HG02970 (cell line): ENCODE results near the gene TM7SF3.
A peak's percentile ranks its signal among the peaks of the same experiment; 100 is the strongest.
"Not testable (repeated sequence)": the region's sequence is repeated elsewhere in the genome, so short reads cannot be mapped to it uniquely, and the experiment has no call there.

ENCODE experiments used
- ATAC-seq: cut with Tn5 transposase; IDR thresholded peaks from one replicate; pipeline ENCODE4 v1.9.1; 2021; ENCODE audit warnings: mild to moderate bottlenecking, moderate library complexity, moderate number of reproducible peaks; ENCODE audit not compliant: unreplicated experiment, low FRiP score

The TM7SF3 gene

GRCh38 chr12:26987634-26988424 lies 26.4 kb downstream of the TM7SF3 start:
- ATAC-seq, result no peak

GRCh38 chr12:26982866-26983265 lies 31.3 kb downstream of the TM7SF3 start:
- no peak for ATAC-seq

DNA sequence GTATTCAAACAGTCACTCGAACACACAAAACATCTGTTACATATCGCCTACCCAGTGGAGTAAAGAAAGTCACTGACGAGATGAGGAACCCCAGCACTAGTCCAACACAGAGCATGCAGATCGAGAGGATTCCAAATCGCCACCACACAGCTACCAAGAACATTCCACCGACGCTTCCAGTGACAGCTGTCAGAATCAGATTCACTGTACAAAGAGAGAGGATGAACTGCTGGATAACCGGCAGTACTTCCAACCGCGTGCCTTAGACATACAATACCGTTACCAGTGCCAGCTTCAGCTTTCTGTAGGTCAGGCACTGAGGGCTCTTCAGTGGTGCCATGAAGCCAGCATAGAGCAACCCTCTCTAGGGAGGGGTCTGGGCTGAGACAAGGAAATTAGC lies 34.5 kb downstream of the TM7SF3 start:
- ATAC-seq, result no peak

- ATAC-seq, result no peak
These were observed 35.4 kb downstream of the TM7SF3 start for GRCh38 chr12:26978801-26979200.

DNA sequence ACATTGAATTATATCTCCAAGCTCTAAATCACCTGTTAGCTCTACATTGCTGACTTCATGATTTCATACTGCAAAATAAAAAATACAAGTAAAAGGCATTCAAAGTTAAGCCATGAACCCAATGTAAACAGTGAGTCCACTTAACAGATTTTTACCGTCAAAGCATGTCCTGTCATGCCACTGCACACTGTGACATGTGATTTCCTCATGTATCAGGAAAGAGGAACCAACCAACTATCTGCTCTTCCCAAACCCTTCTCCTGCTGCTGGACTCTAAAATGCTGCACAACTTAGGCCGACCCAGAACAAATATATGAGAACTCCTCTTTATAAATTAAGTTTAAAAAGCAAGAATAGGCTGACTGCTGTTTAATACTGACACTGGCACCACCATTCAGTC lies 37.5 kb downstream of the TM7SF3 start:
- ATAC-seq, result no peak

GRCh38 chr12:26971963-26972362 lies 42.2 kb downstream of the TM7SF3 start:
- ATAC-seq, result no peak

- ATAC-seq, result no peak
These were observed 44.0 kb downstream of the TM7SF3 start for GRCh38 chr12:26970136-26970535.

- no peak for ATAC-seq
These were observed 47.3 kb downstream of the TM7SF3 start for GRCh38 chr12:26966842-26967241.

DNA sequence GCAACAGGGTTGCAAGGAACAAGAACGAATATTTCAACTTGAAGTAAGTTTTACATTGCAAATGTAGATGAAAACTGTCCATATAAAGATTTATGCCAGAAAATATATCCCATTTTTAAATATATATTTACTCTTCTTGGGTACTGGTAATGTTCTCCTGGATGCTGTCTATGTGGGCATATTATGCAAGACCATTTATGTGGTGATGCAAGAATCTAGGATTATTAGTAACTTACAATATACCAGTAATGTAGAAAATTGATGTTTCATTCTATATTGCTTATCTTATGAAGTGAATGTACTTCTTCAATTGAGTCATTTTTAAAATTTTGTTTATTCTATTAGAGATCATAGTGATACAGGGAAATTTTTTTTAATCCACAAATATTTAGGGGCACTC lies 50.8 kb downstream of the TM7SF3 start:
- ATAC-seq, result no peak

- no peak for ATAC-seq
These were observed 52.4 kb downstream of the TM7SF3 start for GRCh38 chr12:26961803-26962202.

DNA sequence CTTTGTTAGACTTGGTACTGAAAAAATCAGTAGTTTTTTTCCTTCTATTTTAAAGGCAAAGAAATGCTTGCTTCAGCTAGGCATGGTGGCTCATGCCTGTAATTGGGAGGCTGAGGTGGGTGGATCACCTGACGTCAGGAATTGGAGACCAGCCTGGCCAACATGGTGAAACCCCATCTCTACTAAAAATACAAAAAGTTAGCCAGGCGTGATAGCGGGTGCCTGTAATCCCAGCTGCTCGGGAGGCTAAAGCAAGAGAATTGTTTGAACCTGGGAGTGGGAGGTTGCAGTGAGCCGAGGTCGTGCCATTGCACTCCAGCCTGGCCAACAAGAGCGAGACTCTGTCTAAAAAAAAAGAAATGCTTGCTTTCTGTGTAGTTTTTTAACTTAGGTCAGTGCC lies 52.8 kb downstream of the TM7SF3 start:
- ATAC-seq, result not testable (repeated sequence)

DNA sequence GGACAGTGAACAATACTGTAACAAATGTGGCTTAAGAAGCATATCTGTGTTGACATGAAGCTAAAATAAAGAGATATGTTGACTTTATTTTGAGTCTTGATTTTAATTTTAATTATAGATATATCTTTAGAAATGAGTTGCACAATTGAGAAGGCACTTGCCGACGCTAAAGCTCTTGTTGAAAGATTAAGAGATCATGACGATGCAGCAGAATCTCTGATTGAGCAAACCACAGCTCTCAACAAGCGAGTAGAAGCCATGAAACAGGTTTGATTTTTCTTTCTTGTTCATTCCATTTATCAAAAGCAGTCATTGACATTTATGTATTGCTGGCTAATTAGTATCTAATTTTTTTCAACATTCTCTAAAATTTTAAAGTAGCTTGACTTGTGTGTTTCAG lies 60.2 kb downstream of the TM7SF3 start:
- ATAC-seq, result no peak

- no peak for ATAC-seq
These were observed 60.7 kb downstream of the TM7SF3 start for GRCh38 chr12:26953447-26953846.

DNA sequence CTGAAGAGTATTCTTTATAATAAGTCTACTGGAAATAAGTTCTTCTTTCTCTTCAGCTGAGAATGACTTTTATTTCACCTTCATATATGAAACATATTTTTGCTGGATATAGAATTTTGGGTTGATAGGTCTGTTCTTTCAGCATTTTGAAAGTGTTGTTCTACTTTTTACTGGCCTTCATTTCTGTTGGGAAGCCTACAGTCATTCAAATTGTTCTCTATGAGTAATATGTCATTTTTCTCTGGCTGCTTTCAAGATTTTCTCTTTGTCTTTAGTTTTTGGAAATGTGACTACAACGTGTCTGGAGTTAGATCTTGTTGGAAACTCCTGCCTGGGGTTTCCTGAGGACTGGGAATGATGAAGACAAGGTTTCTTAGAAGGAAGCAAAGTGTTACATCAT lies 65.9 kb downstream of the TM7SF3 start:
- no peak for ATAC-seq

DNA sequence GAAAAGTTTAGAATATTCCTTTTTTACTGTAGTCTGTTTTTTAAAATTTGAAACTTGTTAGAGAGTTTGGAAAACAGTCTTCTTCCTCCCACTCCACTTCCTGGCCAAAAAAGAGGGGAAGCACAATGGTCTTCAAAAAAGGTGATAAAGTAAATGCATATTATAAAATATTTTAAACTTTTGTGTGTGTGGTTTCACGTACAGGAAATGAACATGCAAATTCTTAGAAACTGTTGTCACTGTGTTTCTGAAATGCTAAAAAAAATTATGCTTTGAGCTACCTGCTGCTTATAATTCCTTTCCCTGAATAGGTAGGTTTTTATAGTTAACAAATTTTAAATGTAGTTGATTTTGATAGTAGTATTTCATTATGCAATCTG lies 73.0 kb downstream of the TM7SF3 start:
- ATAC-seq, result no peak

DNA sequence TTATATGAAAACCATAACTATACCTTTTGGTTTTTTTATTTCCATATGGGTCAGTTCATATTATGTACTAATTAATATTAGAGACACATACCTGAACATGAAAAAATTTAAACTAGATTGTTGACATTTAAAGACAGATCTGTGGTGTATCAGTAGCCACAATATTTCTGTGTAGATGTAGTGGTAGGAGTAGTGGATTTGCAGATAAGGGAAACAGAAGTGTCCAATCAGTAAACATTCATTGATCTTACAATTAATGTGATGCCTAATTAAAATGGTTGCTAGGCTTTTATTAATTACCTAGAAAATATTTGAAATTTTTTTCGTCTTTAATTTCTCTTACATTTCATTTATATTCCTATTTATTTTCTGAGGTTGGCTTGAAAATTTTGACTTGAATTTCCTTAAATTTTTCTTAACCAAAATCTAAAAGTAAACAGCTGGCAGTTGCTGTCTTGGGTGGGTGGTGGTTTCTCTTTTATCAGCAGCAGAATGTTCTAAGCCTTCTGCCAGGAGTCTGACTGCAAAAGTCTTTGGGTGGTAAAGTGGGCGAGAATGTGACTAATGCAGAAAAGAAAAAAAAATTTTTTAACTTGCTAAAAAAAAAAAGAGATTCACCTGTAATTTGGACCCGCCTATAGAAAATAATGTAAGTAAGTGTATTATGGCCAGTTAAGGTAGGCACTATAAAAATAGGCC lies 73.5 kb downstream of the TM7SF3 start:
- ATAC-seq, result no peak

DNA sequence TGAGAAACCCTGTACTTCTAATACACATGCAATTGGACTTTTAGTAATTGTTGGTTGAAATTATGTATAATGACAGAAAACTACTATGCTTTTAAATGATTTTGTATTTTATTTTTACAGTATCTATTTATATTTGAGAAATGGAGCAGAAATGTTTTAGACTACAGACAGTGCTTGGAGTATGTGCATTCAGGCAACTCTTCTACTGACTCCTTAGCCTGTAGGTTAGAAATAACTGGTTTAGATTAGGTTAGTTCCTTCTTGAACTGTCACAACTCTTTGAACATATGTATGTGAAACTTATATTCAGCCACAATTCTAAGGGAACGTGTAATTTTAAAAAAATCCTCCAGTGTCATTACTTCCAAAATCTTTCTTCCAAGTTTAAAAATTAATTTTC lies 74.2 kb downstream of the TM7SF3 start:
- no peak for ATAC-seq

DNA sequence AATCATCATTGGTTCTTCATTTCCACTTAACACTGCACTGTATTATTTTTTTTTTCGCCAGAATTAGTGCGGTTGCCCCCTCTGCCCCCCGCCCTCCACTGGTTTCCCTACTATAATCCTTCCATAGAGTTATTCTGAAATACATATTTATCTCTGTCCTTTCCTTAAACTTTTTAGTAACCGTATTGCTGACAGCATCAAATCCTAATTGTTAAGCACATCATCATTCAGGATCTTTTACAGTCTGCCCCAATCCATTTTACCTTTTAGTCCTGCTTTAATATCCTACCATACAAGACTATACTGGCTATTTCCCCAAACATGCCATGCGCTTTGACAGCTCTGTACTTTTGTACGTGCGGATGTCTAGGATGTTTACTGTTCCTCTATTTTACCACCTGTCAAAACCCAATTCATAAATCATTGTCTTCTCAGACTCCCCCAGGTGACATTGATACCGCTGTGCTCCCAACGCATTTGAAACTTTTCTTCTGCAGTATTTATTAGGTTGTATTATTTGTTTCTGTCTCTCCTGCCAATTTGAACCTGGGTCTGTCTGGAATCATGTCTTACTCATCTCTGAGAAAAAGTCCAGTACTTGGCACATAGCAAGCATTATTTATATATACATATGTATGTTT lies 74.9 kb downstream of the TM7SF3 start:
- no peak for ATAC-seq

DNA sequence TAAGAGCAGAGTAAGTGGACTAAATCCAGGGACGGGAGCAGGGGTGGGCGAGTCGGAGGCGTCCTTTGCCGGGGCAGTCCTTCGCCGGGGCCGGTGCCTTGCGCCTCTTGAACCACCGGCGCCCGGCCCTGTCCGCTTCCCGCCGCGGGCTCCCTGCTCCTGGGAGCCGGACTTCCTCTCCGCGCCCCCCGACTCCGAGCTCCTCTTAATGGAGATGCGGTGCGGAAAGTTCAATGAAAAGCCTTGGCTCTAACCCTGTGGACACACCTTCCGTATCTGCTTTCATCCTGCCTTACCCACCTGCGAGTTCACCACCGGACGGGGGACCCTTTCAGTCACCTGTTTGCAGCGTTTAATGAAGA lies 75.5 kb downstream of the TM7SF3 start:
- no peak for ATAC-seq

GRCh38 chr12:26937863-26938700 lies 76.1 kb downstream of the TM7SF3 start, which contains the start of the genes FGFR1OP2 and INTS13:
Gene FGFR1OP2 (plus strand): TSS chr12:26938470. CDS start chr12:26954159, 15,689 bp downstream.
Gene INTS13 (minus strand): TSS chr12:26937981. CDS start chr12:26936803, 1,178 bp downstream.
- peak; percentile 80 for ATAC-seq

DNA sequence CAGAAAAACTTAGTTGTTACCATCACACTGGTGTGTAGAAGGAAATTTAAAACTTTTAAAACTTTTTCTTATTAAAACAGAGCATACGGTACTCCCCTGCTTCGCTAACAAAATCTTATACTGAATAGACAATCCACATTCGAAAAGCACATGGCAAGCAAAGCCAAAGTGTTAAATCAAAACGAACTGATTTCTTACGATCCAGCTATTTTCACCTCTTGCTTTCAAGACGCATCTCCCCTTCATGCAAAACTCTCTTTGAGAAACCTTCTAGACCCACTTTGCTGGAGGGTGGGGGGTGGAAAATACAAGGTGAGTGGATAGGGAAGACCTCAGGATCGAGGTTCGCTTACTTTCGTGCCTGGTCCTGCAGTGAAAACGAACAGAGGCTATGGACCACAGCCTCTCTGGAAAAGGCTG lies 76.7 kb downstream of the TM7SF3 start:
- no peak for ATAC-seq
